Naive thymus-derived CD4-positive, alpha-beta T cell (primary cell): ENCODE results near the gene PER1. TPM values are rescaled to one million over a fixed set of nuclear protein-coding genes. Genes with fewer than 3 reads are reported as not detected.

ENCODE experiments used
- ATAC-seq: fragments of 150-1000 bp; cut with Tn5 transposase; 2 replicates; pipeline ENCODE4 v1.10.0; 2021; ENCODE audit warnings: mild to moderate bottlenecking, moderate library complexity
- CTCF ChIA-PET: fragments of 350-600 bp; sonication (Branson Sonifier 250); formaldehyde crosslinking; loops from one replicate; lab custom pipeline; 2021; ENCODE audit warnings: antibody characterized with exemption; lab: Charles Lee
- POLR2A ChIA-PET: fragments of 350-600 bp; sonication (Branson Sonifier 250); formaldehyde crosslinking; loops from one replicate; lab custom pipeline; 2021; ENCODE audit warnings: antibody characterized with exemption, inconsistent platforms; lab: Charles Lee
- DNase-seq, 9 donors: peaks; one replicate each; pipeline versions ENCODE4 v3.0.0 to v3.0.0-alpha.2; 2020 to 2022; ENCODE audit warnings: mixed read lengths in 1 of 9
- H3K27ac ChIP-seq: one replicate; pipeline ENCODE4 v1.7.0; 2013; ENCODE audit warnings: mild to moderate bottlenecking, low read depth, low read length, moderate library complexity
- H3K27me3 ChIP-seq, 2 donors: one replicate each; pipeline ENCODE4 v1.7.0; 2013; ENCODE audit warnings: low read length in 2 of 2, mild to moderate bottlenecking in 2 of 2, moderate library complexity in 2 of 2; ENCODE audit not compliant: control insufficient read depth in 2 of 2, insufficient read depth in 2 of 2
- H3K36me3 ChIP-seq, 3 experiments: 1 replicate in 2 of 3; 2 replicates in 1 of 3; pipeline ENCODE4 v1.7.0; 2013; ENCODE audit warnings: low read length in 3 of 3, mild to moderate bottlenecking in 3 of 3, moderate library complexity in 1 of 3; ENCODE audit not compliant: insufficient read depth in 3 of 3, control insufficient read depth in 2 of 3
- H3K4me1 ChIP-seq, 2 donors: one replicate each; pipeline ENCODE4 v1.7.0; 2013; ENCODE audit warnings: low read length in 2 of 2, mild to moderate bottlenecking in 2 of 2, moderate library complexity in 1 of 2; ENCODE audit not compliant: control insufficient read depth in 2 of 2, insufficient read depth in 2 of 2
- H3K4me3 ChIP-seq: 2 replicates; pipeline ENCODE4 v1.7.0; 2013; ENCODE audit warnings: mild to moderate bottlenecking, low read length
- H3K9me3 ChIP-seq, 3 experiments: 1 replicate in 2 of 3; 2 replicates in 1 of 3; pipeline ENCODE4 v1.7.0; 2013; ENCODE audit warnings: low read length in 3 of 3; ENCODE audit not compliant: control insufficient read depth in 2 of 3
- H3K27ac Mint-ChIP-seq, 9 donors: one replicate each; pipeline ENCODE4 v1.8.0; 2020 to 2022; ENCODE audit warnings: mixed read lengths in 9 of 9, mild to moderate bottlenecking in 8 of 9, moderate library complexity in 5 of 9, inconsistent platforms in 2 of 9
- H3K27me3 Mint-ChIP-seq, 5 donors: one replicate each; pipeline ENCODE4 v1.8.0; 2021 to 2022; ENCODE audit warnings: mixed read lengths in 5 of 5, mild to moderate bottlenecking in 1 of 5
- H3K36me3 Mint-ChIP-seq, 5 donors: one replicate each; pipeline ENCODE4 v1.8.0; 2020 to 2022; ENCODE audit warnings: mixed read lengths in 5 of 5, mild to moderate bottlenecking in 3 of 5, inconsistent platforms in 1 of 5
- H3K4me1 Mint-ChIP-seq, 7 donors: one replicate each; pipeline ENCODE4 v1.8.0; 2020 to 2022; ENCODE audit warnings: mixed read lengths in 7 of 7, mild to moderate bottlenecking in 3 of 7, inconsistent platforms in 1 of 7
- H3K4me3 Mint-ChIP-seq, 10 donors: one replicate each; pipeline ENCODE4 v1.8.0; 2020 to 2022; ENCODE audit warnings: mild to moderate bottlenecking in 10 of 10, mixed read lengths in 10 of 10, moderate library complexity in 6 of 10, inconsistent platforms in 2 of 10
- H3K9me3 Mint-ChIP-seq, 11 donors: one replicate each; pipeline ENCODE4 v1.8.0; 2020 to 2022; ENCODE audit warnings: mixed read lengths in 11 of 11, mild to moderate bottlenecking in 4 of 11, inconsistent platforms in 1 of 11, moderate library complexity in 1 of 11
- intact Hi-C, 2 donors: fragments of 100-400 bp; cut with micrococcal nuclease; formaldehyde crosslinking; loops; one replicate each; pipeline ENCODE4 v1.15.1; 2023
- polyA plus RNA-seq, 2 donors: library from polyadenylated mRNA; unstranded; fragments of 300-500 nt; fragmentation: Illumina TruSeq; gene quantifications; one replicate each; pipeline ENCODE4 v1.2.3, GENCODE V29; 2021
- total RNA-seq, 6 experiments: library from RNA in 5 of 6; stranded (reverse) in 5 of 6; gene quantifications; 1 replicate in 5 of 6; 2 replicates in 1 of 6; pipeline ENCODE4 v1.2.3 and lab custom pipeline; 2021 to 2026

Gene PER1
- total and polyA plus RNA-seq, 7 experiments from 2014 or later, result 7.9 to 1,786 (median 80.1) TPM

DNA sequence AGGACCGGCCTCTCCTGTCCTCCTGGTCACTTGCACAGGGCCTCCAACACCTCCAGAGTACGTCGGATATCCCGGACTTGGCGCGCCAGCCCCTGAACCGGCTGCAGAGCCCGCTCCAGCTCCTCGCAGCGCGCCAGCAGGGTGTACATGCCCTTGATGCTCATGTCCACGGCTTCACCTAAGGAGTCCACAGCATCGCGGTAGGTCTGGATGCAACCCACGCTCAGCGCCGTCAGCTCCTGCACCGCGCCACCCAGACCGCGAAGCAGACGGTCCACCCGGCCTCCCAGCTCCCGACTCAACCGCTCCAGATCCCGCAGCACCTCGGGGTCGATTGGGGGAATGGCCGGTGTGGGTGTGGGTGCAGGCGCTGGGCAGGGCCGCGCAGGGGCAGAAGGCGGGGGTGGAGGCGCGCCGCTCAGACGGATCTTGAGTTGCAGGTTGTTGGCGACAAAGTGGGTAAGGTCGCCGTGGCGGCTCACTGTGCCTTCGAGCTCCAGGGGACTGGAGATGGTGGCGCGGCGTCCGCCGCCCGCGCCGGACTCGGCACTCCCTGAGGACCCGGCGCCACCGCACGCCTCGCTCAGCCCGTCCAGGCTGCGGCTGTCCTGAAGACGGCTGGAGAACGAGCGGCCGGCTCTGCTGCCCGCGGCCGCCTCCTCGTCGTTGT, 37.0 kb upstream of the PER1 start:
- POLR2A ChIA-PET, result interaction anchor here (0.5 to 25.9 kb wide), 15 partner anchors 11 to 106 kb away, joined by 3 to 820 read pairs (median 30); partner anchors contain the start of genes ALOXE3, AURKB, CTC1 and HES7
- no peaks in the 10 kb centered on the region for H3K36me3 Mint-ChIP-seq
- Histone ChIP-seq H3K4me1 (peaks cover 33 to 38% of the 10 kb centered on the region in 2 donors), H3K27ac (peak overlapping the region; percentile 87), H3K4me3 (peak overlapping the region; percentile 91), H3K27me3 (no peaks in the 10 kb centered on the region), H3K36me3 (peaks cover 0 to 11% (median 0%) of the 10 kb centered on the region in 3 experiments), H3K9me3 (no peaks in the 10 kb centered on the region)
- peaks cover 0 to 4% (median 0%) of the 10 kb centered on the region in 11 donors for H3K9me3 Mint-ChIP-seq
- CTCF ChIA-PET, result interaction anchor here (0.9 to 6.8 kb wide), 8 partner anchors 9 to 70 kb away, joined by 3 to 33 read pairs (median 6); partner anchors contain the start of genes ALOXE3 and CTC1
- H3K4me3 Mint-ChIP-seq, result no peak overlapping the region
- ATAC-seq (no peak), DNase-seq (peak in 8 of 9 donors; percentile 21 to 49 (median 38))
- H3K27me3 Mint-ChIP-seq, result no peaks in the 10 kb centered on the region
- peaks cover 10 to 17% (median 13%) of the 10 kb centered on the region in 7 donors for H3K4me1 Mint-ChIP-seq
- H3K27ac Mint-ChIP-seq, result peak overlapping the region in 3 of 9 donors; percentile 81 to 94 (median 94)
- intact Hi-C loops, result loop anchor here in 1 of 2 donors (1.0 kb wide), 1 partner anchor 99 kb away; the partner anchor contains the start of gene RANGRF

DNA sequence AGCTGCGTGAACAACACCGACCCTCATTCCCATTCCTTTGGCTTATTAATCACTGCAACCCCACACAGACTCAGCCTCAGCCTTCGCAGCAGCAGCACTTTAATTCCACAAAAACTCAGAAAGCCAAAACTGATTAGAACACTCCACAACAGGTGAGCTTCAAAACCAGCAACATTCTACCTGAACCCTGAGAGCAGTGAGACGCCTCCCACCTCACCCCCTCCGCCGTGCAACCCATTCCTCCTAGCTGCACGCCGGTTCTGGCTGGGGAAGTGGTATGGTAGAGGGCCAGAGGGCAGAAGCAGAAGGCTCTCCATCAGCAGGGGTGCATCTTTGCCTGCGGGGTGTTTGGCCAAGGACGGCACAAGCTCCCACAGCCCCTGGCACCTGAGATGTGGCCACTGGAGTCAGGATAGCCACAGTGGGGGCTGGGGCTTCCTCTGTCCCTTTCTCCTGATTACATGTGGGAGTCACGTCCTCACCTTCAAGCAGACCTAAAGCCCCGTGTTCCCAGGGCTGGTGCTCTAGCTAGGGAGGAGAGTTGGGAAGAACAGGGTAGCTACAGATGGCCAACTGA, 36.1 kb upstream of the PER1 start:
- POLR2A ChIA-PET, result interaction anchor here (0.5 to 25.9 kb wide), 18 partner anchors 12 to 107 kb away, joined by 3 to 820 read pairs (median 20); partner anchors contain the start of genes ALOXE3, AURKB, CTC1 and HES7
- intact Hi-C loops, result no loop called here
- H3K36me3 Mint-ChIP-seq, result no peaks in the 10 kb centered on the region

DNA sequence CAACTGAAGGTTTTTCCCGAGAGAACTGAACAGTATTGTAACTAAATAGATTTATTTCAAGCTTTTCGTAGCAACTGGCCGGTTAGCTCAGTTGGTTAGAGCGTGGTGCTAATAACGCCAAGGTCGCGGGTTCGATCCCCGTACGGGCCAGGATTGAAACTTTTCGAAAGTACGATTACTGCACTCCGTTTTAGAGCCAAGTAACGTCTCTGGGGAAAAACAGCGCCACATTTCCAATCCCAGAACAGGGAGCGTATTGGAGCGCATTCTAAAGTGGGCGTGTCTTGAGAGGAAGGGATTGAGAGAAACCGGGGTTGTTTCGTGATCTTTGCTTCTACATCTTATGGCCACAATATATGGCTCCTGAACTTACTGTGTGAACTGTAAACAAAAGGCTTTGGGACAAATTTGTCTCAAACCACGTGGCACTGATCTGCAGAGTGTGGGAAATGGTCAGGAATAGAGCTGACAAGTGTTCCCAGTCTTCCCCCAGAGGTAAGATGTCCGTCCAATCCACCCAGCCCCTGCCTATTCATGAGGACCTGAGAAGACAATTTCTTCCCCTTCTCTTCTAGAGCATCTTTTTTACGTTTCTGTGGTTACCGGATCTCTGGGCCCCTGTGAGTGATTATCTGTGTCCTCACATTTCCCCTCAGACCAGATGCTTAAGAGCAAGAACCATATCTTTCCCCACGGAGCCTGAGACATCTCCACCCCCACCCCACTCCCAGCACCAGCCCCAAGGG, 35.5 kb upstream of the PER1 start:
- Mint-ChIP-seq H3K4me1 (peaks cover 13 to 24% (median 19%) of the 10 kb centered on the region in 7 donors), H3K4me3 (no peak overlapping the region), H3K27me3 (peaks cover 0 to 7% (median 0%) of the 10 kb centered on the region in 5 donors), H3K27ac (no peak overlapping the region), H3K36me3 (no peaks in the 10 kb centered on the region), H3K9me3 (peaks cover 0 to 4% (median 0%) of the 10 kb centered on the region in 11 donors)
- H3K27ac ChIP-seq, result peak overlapping the region; percentile 87
- peaks cover 33 to 35% of the 10 kb centered on the region in 2 donors for H3K4me1 ChIP-seq
- peak overlapping the region; percentile 91 for H3K4me3 ChIP-seq
- CTCF ChIA-PET, result interaction anchor here (0.5 to 6.8 kb wide), 18 partner anchors 11 to 198 kb away, joined by 3 to 33 read pairs (median 3); partner anchors contain the start of genes ALOXE3, AURKB and HES7
- peaks cover 0 to 11% (median 0%) of the 10 kb centered on the region in 3 experiments for H3K36me3 ChIP-seq
- DNase-seq (peak; percentile 68 to 92 (median 91)), ATAC-seq (peak; percentile 24)
- POLR2A ChIA-PET, result interaction anchor here (0.6 to 25.9 kb wide), 23 partner anchors 13 to 182 kb away, joined by 3 to 820 read pairs (median 15); partner anchors contain the start of genes ALOXE3, AURKB, CTC1 and HES7
- intact Hi-C loops, result loop anchor here (1.0 to 2.0 kb wide), 11 partner anchors 13 to 248 kb away; partner anchors contain the start of genes AURKB (in 1 of the 2), NDEL1 (in 1 of the 2) and RPL26 (in 1 of the 2)
- no peaks in the 10 kb centered on the region for H3K9me3 ChIP-seq
- H3K27me3 ChIP-seq, result no peaks in the 10 kb centered on the region

More for the DNA sequence above, 36.1 kb upstream of the PER1 start:
- DNase-seq (peak; percentile 19 to 40 (median 37)), ATAC-seq (no peak)
- Mint-ChIP-seq H3K27me3 (peaks cover 0 to 3% (median 0%) of the 10 kb centered on the region in 5 donors), H3K4me3 (no peak overlapping the region), H3K9me3 (peaks cover 0 to 4% (median 0%) of the 10 kb centered on the region in 11 donors), H3K27ac (peak overlapping the region in 1 of 9 donors; percentile 81), H3K4me1 (peaks cover 13 to 23% (median 18%) of the 10 kb centered on the region in 7 donors)
- Histone ChIP-seq H3K4me3 (peak overlapping the region; percentile 91), H3K27ac (peak overlapping the region; percentile 87), H3K27me3 (no peaks in the 10 kb centered on the region), H3K4me1 (peaks cover 33 to 38% of the 10 kb centered on the region in 2 donors), H3K36me3 (peaks cover 0 to 11% (median 0%) of the 10 kb centered on the region in 3 experiments), H3K9me3 (no peaks in the 10 kb centered on the region)
- CTCF ChIA-PET, result interaction anchor here (0.9 to 6.8 kb wide), 9 partner anchors 10 to 110 kb away, joined by 3 to 33 read pairs (median 6); partner anchors contain the start of genes ALOXE3 and AURKB

DNA sequence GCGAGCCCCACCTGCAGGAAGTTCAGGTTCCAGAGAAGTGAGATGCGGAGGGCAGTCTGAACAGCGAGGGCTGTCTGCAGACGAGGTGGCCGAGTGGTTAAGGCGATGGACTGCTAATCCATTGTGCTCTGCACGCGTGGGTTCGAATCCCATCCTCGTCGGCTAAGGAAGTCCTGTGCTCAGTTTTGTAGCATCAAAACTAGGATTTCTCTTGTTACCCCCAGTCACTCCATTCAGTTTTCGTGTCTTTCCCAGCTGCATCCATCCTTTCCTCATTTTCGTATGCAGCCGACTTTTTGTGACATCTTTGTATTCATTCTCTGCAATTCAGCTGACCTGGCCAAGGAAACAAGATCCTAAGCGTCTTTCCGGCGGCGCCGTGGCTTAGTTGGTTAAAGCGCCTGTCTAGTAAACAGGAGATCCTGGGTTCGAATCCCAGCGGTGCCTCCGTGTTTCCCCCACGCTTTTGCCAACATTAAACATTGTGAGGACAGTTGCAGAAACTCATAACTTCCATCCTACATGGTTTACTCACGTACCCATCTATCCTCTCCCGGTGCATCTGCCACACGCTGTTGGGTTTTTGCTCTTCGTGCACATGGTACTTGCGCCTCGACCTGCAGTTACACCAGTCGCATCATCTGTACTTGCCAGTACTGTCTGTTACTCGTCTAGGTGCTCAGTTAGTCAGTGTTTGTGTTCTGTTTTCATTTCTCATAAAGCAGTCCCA, 34.7 kb upstream of the PER1 start:
- DNase-seq (peak; percentile 73 to 94 (median 91)), ATAC-seq (peak; percentile 60)
- Histone ChIP-seq H3K4me3 (peak overlapping the region; percentile 91), H3K27ac (peak overlapping the region; percentile 87), H3K36me3 (peaks cover 0 to 11% (median 0%) of the 10 kb centered on the region in 3 experiments), H3K9me3 (no peaks in the 10 kb centered on the region), H3K4me1 (peaks cover 26 to 28% of the 10 kb centered on the region in 2 donors), H3K27me3 (no peaks in the 10 kb centered on the region)
- H3K4me3 Mint-ChIP-seq, result no peak overlapping the region
- H3K27me3 Mint-ChIP-seq, result peaks cover 0 to 12% (median 0%) of the 10 kb centered on the region in 5 donors
- CTCF ChIA-PET, result interaction anchor here (0.5 to 6.8 kb wide), 16 partner anchors 23 to 197 kb away, joined by 3 to 33 read pairs (median 3); partner anchors contain the start of genes ALOXE3, AURKB and HES7
- H3K27ac Mint-ChIP-seq, result no peak overlapping the region
- POLR2A ChIA-PET, result interaction anchor here (0.6 to 25.9 kb wide), 27 partner anchors 9 to 182 kb away, joined by 3 to 820 read pairs (median 7); partner anchors contain the start of genes ALOXE3, AURKB, CTC1 and HES7
- H3K36me3 Mint-ChIP-seq, result no peaks in the 10 kb centered on the region
- peaks cover 0 to 4% (median 0%) of the 10 kb centered on the region in 11 donors for H3K9me3 Mint-ChIP-seq
- H3K4me1 Mint-ChIP-seq, result peaks cover 15 to 29% (median 19%) of the 10 kb centered on the region in 7 donors
- intact Hi-C loops, result loop anchor here (1.0 to 2.0 kb wide), 15 partner anchors 11 to 248 kb away; partner anchors contain the start of genes SLC25A35 (in 2 of the 2), AURKB (in 1 of the 2), NDEL1 (in 1 of the 2) and RPL26 (in 1 of the 2)

DNA sequence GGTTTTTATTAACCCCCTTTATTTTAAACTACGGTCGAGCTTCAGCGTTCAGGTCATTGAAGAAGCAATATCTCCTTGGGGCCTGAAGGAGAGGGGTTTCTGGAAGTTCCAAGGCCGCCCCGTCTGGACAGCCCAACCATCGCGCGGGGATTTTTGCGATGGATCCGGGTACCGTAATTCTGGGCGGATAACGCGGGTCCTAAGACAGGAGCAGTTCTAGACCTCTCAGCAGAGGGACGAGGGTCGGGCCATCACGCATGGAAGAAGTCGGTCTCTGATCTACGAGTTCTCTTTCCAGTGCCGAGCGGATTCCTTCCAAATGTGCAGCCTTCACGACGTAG, 34.2 kb upstream of the PER1 start:
- Mint-ChIP-seq H3K36me3 (no peaks in the 10 kb centered on the region), H3K4me3 (no peak overlapping the region), H3K9me3 (peaks cover 0 to 4% (median 0%) of the 10 kb centered on the region in 11 donors), H3K4me1 (peaks cover 17 to 30% (median 22%) of the 10 kb centered on the region in 7 donors), H3K27ac (no peak overlapping the region), H3K27me3 (peaks cover 0 to 15% (median 0%) of the 10 kb centered on the region in 5 donors)
- Histone ChIP-seq H3K9me3 (no peaks in the 10 kb centered on the region), H3K27ac (peak overlapping the region; percentile 87), H3K4me1 (peaks cover 21 to 22% of the 10 kb centered on the region in 2 donors), H3K36me3 (peaks cover 0 to 11% (median 0%) of the 10 kb centered on the region in 3 experiments), H3K27me3 (no peaks in the 10 kb centered on the region), H3K4me3 (peak overlapping the region; percentile 91)
- CTCF ChIA-PET, result interaction anchor here (0.5 to 6.8 kb wide), 7 partner anchors 13 to 110 kb away, joined by 3 to 33 read pairs (median 4); partner anchors contain the start of gene ALOXE3
- POLR2A ChIA-PET, result interaction anchor here (0.6 to 25.9 kb wide), 26 partner anchors 9 to 499 kb away, joined by 3 to 820 read pairs (median 7); partner anchors contain the start of genes ALOXE3, AURKB, CTC1 and HES7
- intact Hi-C loops, result loop anchor here (1.0 to 2.0 kb wide), 10 partner anchors 10 to 196 kb away; partner anchors contain the start of genes SLC25A35 (in 2 of the 2), RPL26 (in 1 of the 2) and TMEM107 (in 1 of the 2)
- DNase-seq (no peak), ATAC-seq (no peak)
